DMS79 treated with DMSO at 0.1 percent for 48 hours (cell line): ENCODE data around the gene FN3K.

Experiments used
- DNase-seq: peaks from one replicate; lab custom pipeline; 2025; lab: John Stamatoyannopoulos, UW

Gene FN3K

DNA sequence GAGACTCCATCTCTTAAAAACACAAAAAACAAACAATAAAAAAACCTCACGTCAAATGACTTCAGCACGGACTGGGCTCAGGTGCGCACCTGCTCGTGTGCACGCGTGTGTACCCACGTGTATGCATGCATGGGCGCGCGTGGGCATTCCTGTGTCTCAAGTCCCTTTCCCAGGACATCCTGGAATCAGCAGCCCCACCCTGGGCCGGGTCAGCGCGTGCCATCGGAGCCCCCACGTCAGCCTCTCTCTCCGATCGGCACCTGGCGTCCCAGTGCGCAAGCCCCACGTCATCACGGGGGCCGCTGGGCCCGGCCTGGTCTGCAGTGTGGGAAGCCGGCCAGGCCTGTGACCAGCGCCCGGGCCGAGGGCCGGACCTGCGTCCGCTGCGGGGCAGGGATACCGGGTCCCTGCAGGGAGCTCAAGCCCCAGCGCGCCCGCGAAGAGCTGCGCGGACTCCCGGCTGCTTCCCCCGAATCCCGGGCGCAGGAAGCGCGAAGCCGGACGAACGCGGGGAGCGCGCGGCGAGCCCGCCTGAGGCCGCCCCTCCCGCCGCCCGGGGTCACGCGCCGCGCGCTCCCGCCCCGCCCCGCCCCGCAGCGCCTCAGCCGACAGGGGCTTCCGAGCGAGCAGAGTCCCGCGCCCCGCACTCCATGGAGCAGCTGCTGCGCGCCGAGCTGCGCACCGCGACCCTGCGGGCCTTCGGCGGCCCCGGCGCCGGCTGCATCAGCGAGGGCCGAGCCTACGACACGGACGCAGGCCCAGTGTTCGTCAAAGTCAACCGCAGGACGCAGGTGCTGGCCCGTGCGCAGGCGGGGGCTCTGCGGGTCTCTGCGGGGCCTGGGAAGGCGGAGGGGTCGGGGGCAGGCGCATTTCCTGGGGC lies at the start of gene FN3K:
TSS of gene FN3K (plus strand) at position 629 of the 880 bp plus-strand sequence. CDS start at position 651, 22 bp downstream.
- DNase-seq = peak; percentile 20

DNA sequence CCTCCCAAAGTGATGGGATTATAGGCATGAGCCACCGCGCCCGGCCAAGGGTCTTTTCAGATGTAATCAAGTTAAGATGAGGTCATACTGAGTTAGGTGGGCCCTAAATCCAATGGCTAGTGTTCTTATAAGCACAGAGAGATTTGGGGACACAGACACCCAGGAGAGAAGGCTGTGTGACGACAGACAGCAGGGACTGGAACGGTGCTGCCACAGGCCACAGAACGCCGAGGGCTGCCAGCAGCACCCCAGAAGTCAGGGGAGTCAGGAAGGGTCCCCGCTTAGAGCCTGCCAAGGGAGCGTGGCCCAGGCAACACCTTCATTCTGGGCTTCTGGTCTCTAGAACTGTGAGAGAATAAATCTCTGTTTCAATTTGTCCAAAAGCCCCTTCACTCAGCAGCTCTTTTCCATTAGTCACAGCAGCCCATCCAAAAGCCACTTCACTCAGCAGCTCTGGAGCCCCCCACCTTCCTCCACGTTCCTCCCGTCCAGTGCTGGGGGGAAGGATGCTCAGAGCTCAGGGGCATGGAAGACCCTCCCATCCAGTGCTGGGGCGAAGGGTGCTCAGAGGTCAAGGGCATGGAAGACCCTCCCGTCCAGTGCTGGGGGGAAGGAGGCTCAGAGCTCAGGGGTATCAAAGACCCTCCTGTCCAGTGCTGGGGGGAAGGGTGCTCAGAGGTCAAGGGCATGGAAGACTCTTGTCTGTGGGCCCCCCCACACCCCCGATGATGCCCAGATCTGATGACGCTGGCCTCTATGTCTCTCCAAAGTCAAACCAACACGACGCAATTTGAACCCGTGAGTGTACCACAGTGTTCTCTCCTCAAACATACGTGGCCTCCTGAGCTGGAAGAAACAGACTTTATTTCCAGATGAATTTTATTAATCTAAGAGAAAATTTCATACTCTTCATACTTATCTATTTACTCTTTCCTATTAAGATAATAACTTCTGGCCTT lies 48.8 kb upstream of the FN3K start:
- DNase-seq = no peak

DNA sequence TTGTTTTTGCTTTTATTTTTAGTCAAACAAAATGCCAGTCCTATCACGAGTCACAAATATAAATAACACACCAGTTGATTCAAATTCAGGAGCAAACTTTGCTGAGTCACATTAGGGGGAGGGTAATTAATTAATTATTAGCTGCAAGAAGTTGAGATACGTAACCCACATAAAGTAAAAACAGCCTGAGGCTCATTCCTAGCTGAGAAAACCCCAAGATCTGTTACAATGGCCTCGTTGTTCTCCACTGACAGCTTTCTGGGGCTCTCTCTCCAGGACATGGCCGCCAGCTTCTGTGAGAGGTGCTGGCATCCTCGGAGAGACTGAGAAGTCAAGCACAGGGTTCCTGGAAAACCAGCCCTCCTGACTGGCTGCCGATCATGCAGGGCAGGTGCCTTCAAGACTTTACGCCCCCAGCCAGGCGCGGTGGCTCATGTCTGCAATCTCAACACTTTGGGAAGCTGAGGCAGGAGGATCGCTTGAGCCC lies 48.0 kb upstream of the FN3K start:
- no peak for DNase-seq

DNA sequence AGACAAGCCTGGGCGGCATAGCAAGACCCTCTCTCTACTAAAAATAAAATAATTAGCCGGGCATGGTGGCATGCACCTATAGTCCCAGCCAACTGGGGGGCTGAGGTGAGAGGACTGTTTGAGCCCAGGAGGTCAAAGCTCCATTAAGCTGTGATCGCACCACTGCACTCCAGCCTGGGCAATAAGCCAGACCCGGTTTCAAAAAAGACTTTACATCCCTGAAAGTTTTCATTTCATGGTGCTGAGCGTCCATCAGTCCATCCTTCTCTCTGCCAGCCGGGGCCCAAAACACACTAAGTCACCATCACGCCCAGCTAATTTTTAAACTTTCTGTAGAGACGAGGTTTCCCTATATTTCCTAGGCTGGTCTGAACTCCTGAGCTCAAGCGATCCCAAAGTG lies 47.5 kb upstream of the FN3K start:
- no peak for DNase-seq

DNA sequence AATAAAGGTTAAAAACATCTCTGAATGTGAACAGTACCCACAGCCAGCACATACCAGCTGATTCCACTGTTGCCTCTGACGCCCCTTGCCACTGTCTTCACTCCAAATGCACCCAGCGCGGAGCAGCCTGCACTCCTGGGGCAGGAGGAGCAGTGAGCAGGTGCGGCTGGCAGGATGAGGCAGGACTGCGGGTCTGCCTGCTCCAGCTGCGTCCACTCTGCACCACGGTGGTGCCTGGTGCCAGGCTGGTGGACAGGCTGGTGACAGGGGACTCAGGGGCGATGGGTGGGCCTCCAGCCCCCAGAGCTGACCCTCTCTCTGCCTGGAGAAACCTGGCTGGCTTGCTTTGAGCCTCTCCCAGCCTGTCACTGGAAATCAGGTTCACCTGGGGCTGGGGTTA lies 46.3 kb upstream of the FN3K start:
- DNase-seq = peak; percentile 14

DNA sequence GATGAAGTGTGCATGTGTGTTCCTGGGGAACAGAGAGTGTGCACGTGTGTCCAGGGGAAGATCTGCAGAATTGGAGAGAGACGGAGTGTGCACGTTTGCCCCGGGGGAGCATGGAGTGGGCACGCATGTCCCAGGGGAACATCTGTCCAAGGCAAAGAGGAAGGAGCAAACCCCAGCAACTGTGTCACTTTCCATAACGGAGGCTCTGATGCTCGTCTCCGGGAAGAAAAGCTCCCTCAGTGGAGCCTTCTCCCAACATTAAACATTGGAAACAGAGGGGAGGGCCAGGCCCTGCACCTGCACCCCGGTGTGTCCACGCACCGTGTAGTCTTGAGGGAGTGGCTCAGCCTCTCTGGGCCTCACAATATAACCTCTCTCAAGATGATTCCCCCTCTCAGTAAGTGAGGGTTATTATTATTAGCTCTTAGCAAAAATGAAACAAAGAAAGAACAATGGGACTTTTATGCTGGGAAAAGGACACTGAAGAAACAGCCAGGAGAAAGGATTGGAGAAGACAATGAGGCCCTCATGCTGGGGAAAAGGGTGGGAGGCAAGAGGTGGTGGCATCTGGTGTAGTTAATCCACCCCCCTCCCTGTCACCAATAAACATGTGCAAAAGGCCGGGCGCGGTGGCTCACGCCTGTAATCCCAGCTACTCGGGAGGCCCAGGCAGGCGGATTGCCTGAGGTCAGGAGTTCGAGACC lies 44.5 kb upstream of the FN3K start:
- no peak for DNase-seq

DNA sequence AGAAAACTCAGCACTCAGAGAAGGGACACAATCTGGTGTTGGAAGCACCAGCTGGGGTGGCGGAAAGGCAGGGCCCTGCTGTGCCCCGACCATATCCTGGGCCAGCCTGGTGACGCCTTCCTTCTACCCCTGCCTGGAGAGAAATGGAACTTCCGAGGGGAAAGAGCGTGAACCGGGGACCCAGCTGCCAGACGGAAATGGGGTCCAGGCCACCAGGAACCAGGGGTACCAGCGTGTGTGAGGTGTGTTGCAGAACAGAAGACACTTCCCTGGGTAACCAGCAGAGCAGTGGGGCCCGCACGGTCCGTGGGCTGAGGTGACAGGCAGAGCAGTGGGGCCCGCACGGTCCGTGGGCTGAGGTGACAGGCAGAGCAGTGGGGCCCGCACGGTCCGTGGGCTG lies 43.7 kb upstream of the FN3K start:
- DNase-seq = no peak

DNA sequence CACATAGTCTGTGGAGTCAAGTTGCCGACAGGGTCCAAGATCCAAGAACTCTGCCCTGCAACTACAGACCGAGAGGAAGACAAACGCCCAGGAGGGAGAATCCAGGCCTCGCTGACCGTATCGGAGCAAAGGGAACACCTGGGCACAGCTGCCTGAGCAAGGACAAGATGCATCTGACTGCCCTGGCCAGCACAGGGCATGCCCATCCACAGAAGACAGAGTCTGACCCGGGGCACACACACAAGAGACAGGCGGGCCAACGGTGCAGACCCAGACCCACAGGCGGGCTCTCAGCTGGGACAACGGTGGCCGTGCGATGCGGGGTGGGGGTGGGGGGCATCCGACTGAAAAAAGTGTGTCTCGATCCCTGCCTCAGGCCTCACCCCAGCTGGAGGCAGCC lies 43.1 kb upstream of the FN3K start:
- DNase-seq = no peak

DNA sequence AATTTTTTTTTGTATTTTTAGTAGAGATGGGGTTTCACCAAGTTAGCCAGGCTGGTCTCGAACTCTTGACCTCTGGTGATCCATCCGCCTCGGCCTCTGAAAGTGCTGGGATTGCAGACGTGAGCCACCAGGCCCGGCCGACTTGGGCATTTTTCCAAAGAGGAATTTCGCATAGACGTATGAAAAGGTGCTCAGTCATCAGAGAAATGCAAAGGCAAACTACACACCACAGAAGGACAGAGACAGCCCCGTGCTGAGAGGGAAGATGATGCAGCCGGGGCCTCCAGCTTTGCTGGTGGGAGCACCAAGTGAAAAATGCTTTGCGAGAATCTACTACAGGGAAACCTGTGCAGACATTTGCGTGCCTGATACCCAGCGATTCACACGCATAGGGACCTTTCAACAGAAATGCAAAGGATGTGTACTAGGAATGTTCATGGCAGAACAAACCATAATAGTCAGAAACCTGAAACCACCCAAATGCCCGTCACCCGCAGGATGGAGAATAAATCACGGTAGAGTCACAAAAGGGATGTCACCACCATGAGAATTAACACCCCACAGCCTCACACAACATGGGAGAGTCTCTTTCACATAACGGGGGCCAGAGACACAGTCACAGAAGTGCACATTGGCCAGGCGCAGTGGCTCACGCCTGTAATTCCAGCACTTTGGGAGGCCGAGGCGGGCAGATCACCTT lies 42.1 kb upstream of the FN3K start:
- DNase-seq = no peak

DNA sequence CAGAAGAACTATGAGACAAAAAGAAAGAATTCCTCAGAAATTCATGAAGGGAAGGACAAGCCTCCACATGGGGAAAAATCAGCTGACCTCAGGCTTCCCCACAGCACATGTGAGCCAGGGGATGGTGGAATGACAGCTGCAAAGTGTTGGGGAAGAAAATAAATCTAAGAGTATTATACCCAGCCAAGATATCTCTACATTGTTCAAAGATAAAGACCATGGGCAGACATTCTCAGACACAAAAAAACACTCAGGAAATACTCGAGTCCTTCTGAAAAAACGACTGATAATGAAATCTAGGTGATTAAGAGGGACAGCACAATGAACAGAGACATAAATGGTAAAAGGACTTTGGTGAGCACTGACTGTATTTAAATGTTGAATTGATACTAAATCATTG lies 40.8 kb upstream of the FN3K start:
- no peak for DNase-seq

DNA sequence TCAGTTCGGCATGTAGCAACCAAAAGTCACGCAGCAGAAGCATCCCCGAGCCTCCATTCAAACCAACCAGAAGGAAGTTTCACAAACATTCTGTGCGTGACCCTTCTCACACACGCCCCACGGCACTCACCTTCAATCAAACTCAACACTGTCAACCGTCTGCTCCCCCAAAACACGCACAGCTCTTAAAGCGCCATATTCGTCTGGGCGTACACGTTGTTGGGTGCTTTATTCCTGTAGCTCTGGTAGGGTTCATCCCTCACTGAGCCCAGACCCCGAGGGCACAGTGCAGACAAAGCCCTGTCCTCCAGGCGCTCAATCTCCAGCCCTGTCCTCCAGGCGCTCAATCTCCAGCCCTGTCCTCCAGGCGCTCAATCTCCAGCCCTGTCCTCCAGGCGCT lies 39.2 kb upstream of the FN3K start:
- DNase-seq = no peak

DNA sequence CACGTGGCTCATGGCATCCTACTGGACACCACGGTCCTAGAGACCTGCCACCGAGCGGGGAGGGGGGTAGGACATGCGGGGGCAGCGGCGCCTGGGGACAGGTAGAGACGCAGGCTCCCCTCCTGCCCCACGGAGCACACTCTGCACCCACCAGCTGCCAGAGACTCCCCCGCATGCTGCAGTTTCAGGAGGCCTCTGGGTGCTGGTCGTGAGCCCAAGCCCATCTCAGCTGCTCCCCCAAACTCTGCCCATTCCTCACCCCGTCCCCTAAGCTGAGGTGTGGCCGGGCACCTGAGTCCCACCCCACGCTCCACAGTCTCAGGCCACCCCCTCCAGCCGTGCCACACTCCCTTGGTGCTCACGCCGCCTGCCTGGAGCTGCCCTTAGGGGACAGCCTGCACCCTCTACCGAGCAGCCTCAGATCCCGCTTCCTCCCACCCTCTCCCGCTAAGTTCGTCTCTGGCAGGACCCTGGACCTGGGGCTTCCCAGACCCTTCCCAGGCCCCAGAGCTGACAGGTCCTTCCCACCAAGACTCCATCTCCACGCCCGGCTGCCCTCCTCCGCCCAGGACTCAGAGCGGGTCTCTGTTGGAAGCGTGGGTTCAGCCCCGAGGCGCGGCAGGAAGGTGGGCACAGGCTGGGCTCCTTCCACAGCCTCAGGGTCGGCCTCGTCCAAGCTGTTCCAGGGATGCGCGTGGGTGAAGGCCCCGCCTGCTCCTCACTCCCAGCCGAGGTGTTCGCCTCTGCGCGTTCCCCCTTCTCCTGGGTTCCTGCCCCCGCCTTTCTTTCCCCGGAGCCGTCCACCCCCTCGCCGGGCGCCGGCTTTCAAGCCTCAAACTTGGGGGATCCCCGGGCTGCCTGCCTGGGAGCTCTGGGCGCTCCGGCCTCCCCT lies 38.3 kb upstream of the FN3K start:
- DNase-seq = no peak

DNA sequence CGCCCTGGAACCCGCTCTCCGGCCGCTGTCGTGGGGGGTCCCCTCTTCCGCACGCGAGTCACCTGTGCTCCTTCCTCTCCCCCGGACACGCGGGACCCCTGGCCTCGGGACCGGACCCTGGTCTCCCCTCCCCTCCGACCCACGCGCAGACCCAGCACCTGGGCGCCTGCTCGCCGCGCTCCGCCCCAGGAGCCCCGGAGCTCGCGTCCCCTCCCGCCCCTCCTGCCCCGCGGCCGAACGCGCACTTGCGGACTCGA lies 37.7 kb upstream of the FN3K start:
- DNase-seq = no peak

DNA sequence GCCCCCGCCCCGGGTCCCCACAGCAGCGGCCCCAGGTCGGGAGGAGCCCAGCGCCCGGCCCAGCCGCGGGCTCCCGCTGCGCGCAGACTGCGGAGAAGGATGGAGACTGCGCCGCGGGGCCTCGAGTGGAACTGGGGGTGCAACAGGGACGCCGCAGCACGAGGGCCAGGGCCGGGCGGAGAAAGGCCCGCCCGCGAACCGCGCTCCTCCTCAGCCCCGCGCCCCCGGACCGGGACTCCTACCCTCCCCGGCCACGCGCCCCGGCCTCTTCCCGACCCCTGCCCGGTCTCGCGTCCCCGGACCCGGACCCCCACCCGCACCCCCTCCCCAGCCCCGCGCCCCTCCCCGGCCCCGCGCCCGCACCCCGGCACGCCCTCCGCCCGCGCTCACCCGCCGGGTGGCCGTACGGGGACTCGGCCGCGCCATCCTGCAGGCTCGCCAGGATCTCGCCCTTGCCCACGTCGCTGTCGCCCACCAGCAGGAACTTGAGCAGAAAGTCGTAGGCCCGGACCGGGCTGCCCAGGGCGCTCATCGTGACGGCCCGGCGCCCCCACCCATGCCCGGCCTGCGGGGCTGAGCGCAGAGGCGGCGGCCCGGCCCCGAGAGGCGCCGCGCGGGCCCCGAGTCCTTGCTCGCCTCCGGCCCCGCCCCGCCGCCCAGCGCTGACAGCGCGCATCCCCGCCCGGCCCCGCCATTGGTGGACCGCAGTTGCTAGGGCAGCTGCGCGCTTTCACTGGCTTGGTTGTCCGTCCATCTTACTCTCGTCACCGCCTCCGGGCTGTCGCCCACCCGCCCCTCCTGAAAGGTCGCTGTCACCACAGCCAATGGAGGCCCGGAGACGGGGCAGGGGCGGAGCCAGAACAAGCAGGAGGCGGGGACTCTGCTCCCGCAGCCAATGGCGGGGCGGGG lies 37.1 kb upstream of the FN3K start, which contains the start of gene RAB40B:
TSS of gene RAB40B (minus strand) at position 634 of the 909 bp plus-strand sequence. CDS start at position 532, 102 bp downstream.
- peak; percentile 79 for DNase-seq

DNA sequence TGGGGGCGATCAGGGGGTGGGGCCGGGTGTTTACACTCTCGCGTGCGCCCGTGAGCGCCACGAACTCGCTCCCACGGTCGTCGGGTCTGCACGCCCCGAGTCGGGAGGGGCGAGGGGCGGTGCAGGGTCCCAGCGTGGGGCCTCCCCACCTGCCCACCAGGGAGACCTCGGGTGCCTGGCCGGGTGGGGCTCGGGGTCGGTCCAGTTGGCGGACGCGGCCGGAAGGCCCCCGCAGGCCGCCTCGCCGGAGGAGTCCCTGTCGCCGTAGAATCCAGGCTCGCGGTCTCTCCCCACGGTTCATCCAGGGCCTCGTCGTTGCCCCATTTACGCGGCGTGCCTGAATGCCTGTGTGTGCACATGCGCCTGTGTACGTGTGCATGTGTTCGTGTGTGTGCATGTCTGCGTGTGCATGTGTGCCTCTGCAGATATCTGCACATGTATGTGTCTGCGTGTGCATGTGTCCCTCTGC lies 36.4 kb upstream of the FN3K start:
- no peak for DNase-seq

DNA sequence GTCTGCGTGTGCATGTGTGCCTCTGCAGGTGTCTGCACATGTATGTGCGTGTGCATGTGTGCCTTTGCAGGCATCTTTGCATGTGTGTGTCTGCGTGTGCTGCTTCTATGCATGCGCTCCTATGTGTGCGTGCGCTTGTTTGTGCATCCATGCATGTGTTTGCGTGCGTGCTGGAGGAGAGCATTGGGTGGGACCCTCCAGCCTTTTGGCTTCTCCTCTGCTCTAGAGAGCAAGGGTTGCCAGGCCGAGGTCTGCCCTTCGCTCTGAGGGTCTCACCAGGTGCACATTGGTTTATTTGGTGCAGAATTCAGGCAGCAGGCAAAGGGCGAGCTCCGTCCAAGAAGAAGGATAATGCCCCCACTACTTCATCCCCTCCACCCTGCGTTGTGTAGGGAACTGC lies 35.9 kb upstream of the FN3K start:
- DNase-seq = no peak

DNA sequence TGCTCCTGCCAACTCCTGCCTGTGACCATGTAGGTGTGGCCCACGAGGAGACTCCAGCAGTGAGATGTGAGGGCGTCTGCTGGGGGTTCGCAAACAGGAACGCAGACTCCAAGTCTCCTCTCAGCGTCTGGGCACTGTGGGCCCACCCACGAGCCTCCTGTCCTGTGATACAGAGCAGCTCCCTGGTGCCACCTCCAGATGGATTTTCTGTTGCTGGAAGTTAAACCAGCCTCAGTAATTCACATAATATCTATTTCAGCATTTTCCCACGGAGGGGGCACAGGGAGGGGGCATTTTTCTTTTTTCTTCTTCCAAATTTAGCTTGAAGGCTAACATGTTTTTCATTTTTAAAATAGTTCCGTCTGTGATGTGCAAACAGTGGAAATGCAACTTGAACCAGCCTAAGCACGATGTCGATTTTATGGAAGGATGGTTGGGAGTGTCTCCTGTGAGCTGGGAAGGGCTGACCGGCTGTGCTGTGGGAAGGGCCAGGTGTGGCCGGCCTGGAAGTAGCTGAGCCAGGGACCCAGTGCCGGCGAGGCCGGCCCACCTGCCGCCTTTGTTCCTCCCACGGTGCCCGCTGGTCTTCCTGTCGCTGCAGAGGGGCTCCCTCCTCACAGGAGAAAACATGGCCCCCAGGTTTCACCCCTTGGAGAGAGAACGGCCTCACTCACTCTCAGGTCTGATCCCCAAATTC lies 33.0 kb upstream of the FN3K start:
- no peak for DNase-seq

DNA sequence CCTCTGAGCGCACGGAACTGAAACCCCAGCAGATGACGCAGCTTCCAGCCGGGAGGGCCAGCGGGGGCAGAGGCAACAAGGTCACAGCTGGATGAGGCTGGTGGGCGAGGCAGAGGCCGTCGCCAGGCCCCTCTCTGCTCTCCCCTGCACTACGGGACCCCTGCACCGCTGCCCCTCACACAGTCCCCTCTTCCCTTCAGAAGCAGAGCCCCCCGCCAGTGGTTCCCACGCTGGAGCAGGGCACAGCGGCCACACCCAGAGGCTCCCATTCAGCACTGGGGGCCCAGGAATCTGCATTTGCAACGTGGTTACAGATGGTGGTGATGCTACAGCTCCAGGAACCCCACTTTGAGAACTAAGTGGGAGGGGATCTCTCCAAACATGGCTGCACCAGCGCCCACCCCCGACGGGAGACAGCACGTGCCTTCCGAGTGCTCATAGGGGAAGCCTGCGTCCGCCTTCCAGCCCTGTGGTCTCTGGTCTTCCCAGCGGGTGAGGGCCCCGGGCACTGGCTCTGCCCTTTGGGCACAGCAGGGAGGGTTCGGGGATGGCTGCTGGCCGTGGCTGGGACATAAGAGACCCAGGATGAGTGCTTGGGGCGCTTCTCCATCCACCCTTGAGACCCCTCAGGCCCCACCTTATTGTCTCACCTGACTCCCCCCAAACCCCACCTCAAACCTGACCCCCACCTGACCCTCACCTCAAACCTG lies 32.2 kb upstream of the FN3K start:
- no peak for DNase-seq
